Gastroesophageal sphincter (tissue), 3 donors: ENCODE measurements around the gene ULK2.

Experiments used
- CTCF ChIP-seq, 4 experiments: fragments of 200-600 bp in 2 of 4; fragments of 450-650 bp in 2 of 4; sonication (generic) in 1 of 4; IDR thresholded peaks; one replicate each; pipeline ENCODE4 v1.5.1; 2017 to 2019; ENCODE audit warnings: antibody characterized with exemption in 4 of 4, mild to moderate bottlenecking in 2 of 4, moderate library complexity in 2 of 4
- EP300 ChIP-seq: sonication (generic); formaldehyde crosslinking; IDR thresholded peaks from one replicate; pipeline ENCODE4 v1.6.1; 2017; ENCODE audit warnings: antibody characterized with exemption, mild to moderate bottlenecking
- POLR2A ChIP-seq, 2 donors: fragments of 450-650 bp; IDR thresholded peaks; one replicate each; pipeline ENCODE4 v1.6.1; 2017; ENCODE audit warnings: antibody characterized with exemption in 2 of 2, mild to moderate bottlenecking in 2 of 2, moderate library complexity in 1 of 2

- TF ChIP-seq POLR2A (IDR thresholded peaks at IDR 0.05), result no peak
- no peak for TF ChIP-seq CTCF (IDR thresholded peaks at IDR 0.05)
- no peak for TF ChIP-seq EP300
Observed at GRCh38 chr17:19915245-19915978, 47.7 kb upstream of the ULK2 start.
